GM21360 (cell line): ENCODE measurements around the gene IRAK2.
"Not testable (repeated sequence)": the region's sequence is repeated elsewhere in the genome, so short reads cannot be mapped to it uniquely, and the experiment has no call there.

Experiments used
- ATAC-seq: cut with Tn5 transposase; IDR thresholded peaks from one replicate; pipeline ENCODE4 v1.9.1; 2021; ENCODE audit warnings: mild to moderate bottlenecking, moderate library complexity; ENCODE audit not compliant: unreplicated experiment

IRAK2 gene, protein sequence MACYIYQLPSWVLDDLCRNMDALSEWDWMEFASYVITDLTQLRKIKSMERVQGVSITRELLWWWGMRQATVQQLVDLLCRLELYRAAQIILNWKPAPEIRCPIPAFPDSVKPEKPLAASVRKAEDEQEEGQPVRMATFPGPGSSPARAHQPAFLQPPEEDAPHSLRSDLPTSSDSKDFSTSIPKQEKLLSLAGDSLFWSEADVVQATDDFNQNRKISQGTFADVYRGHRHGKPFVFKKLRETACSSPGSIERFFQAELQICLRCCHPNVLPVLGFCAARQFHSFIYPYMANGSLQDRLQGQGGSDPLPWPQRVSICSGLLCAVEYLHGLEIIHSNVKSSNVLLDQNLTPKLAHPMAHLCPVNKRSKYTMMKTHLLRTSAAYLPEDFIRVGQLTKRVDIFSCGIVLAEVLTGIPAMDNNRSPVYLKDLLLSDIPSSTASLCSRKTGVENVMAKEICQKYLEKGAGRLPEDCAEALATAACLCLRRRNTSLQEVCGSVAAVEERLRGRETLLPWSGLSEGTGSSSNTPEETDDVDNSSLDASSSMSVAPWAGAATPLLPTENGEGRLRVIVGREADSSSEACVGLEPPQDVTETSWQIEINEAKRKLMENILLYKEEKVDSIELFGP

GRCh38 chr3:10164546-10165393 lies at the start of gene IRAK2:
TSS of gene IRAK2 (plus strand) at chr3:10164919. CDS start at chr3:10164955, 36 bp downstream.
- peak; percentile 82 for ATAC-seq

- ATAC-seq, result peak; percentile 94
These were observed 49.2 kb upstream of the IRAK2 start, which contains the start of gene BRK1 for GRCh38 chr3:10115326-10116137. TSS of gene BRK1 (plus strand) at chr3:10115675. CDS start at chr3:10115702, 27 bp downstream.

DNA sequence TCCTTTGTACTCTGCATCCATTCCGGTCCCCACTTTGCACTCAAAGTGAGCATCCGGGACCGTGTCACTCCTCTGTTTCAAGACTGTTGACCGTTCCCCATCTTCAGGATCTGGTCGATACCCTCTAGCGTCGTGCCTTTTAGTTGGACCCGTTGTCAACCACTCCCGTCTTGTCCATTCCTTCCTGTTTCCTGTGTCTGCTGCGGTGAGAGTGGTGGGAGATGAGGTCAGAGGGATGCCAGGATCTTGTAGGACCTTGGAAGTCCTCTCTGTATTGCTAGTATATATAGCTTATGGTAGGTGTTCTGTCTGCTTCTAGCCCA lies 48.6 kb upstream of the IRAK2 start:
- ATAC-seq, result no peak

- no peak for ATAC-seq
These were observed 47.8 kb upstream of the IRAK2 start for GRCh38 chr3:10116928-10117327.

GRCh38 chr3:10119376-10119775 lies 45.3 kb upstream of the IRAK2 start:
- ATAC-seq, result no peak

- no peak for ATAC-seq
These were observed 43.7 kb upstream of the IRAK2 start for GRCh38 chr3:10121064-10121463.

GRCh38 chr3:10122724-10123123 lies 42.0 kb upstream of the IRAK2 start:
- no peak for ATAC-seq

- not testable (repeated sequence) for ATAC-seq
These were observed 28.8 kb upstream of the IRAK2 start for GRCh38 chr3:10135872-10136271.

- no peak for ATAC-seq
These were observed 28.2 kb upstream of the IRAK2 start for GRCh38 chr3:10136426-10137005.

DNA sequence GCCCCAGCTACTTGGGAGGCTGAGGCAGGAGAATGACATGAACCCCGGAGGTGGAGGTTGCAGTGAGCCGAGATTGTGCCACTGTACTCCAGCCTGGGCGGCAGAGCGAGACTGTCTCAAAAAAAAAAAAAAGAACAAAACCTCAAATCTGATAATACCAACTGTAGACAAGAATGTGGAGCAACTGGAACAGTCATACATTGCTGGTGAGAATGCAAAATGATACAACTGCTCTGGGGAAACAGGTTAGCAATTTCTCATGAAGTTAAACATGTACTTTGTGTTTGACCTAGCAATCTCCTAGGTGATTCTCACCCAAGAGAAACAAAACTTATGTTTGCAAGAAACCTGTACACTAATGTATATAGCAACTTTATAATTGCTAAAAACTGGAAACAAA lies 27.5 kb upstream of the IRAK2 start:
- no peak for ATAC-seq

GRCh38 chr3:10140996-10141546 lies 23.6 kb upstream of the IRAK2 start:
- ATAC-seq, result no peak

DNA sequence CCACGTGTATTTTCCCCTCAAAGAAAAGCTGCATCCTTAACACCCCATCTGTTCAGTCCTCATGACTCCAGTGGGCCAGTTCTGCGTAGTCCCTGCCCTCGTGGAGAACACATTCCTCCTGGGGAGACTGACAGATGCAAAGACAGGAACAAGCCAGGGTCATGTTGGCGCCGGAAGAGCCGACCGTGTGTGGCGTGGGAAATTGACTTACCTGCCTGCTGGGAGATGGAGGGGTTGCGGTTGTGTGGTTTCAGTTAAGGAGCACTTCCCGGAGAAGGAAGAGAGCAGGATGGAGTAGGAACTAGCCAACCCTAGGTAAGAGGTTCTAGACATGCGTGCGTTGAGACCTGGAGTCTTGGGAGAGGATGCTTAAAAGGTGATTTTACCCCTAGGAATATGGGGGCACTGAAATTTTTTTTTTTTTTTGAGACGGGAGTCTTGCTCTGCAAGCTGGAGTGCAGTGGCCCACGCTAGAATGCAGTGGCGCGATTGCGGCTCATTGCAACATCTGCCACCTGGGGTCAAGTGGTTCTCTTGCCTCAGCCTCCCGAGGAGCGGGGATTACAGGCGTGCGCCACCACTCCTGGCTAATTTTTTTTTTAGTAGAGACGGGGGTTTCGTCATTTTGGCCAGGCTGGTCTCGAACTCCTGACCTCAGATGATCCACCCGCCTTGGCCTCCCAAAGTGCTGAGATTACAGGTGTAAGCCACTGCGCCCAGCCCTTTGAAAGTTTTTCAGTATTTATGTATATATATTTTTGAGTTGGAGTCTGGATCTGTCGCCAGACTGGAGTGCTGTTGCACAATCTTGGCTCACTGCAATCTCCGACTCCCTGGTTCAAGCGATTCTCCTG lies 21.8 kb upstream of the IRAK2 start:
- ATAC-seq, result no peak

DNA sequence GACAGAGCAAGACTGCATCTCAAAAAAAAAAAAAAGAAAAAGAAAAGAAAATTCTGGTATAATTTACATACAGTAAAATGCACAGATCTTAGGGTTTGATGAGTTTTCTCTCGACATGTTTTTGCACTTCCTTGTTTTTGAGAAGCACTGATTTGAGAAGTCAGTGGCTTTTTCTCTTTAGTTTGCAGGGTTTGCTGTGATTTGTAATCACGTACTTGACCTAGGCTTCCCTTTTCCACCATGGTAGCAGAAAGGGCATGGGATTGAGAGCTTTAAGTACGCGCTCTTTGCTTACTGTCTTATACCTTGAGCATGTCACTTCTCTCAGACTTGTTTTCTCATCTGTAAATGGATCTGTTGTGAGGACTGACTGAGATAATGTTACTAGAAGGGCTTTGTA lies 19.0 kb upstream of the IRAK2 start:
- no peak for ATAC-seq

DNA sequence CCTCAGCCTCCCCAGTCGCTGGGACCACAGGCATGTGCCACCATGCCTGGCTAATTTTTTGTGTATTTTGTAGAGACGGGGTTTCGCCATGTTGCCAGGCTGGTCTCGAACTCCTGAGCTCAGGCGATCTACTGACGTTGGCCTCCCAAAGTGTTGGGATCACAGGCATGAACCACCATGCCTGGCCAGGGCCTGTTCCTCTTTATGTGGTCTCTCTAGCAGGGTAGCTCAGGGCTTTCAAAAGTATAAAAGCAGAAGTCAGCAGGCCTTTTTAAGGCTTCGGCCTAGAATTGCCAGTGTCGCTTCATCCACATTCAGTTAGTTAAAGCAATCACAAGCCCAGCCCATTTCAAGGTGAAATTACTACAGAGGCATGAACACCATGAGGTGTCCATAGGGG lies 15.5 kb upstream of the IRAK2 start:
- ATAC-seq, result no peak

GRCh38 chr3:10150987-10151386 lies 13.7 kb upstream of the IRAK2 start:
- ATAC-seq, result no peak

DNA sequence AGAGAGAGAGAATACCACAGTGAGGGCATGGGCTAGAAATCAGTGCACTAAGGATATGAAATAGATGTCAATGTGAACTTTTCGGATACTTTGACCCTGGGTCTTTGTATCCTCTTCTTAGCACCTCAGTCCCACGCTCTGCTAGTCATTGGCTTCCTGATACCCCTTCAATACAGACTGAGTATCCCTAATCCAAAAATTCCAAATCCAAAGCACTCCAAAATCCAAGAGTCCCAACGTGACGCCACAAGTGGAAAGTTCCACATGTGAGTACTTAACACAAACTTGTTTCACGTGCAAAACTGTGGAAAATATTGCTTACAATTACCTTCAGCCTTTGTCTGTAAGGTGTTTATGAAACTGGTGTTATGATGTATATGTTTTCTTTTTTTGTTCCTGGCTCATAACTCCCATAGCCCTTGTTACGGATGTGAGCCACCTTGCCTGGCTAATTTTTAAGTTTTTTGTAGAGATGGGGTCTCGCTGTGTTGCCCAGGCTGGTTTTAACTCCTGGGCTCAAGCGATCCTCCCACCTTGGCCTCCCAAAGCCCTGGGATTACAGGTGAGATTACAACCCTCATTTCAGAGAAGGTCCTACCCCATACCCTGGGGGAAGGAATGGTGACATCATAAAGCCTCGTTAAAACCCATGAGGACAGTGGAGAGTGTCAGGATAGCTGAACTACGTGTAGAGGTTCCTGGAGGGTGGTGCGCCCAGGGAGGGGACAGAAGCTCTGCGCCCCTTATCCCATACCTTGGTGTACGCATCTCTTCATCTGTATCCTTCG lies 10.2 kb upstream of the IRAK2 start:
- no peak for ATAC-seq

DNA sequence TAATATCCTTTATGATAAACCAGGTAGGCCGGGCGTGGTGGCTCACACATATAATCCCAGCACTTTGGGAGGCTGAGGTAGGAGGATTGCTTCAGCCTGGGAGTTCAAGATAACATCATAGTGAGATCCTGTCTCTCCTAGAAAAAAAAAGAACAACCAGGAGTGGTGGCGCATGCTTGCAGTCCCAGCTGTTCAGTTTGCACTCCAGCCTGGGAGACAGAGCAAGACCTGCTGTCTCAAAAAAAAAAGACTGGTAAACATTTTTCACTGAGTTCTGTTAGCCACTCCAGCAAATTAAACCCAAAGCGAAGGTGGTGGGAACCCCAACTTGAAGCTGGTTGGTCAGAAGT lies 9.6 kb upstream of the IRAK2 start:
- no peak for ATAC-seq

- no peak for ATAC-seq
These were observed 9.1 kb upstream of the IRAK2 start for GRCh38 chr3:10155658-10156057.

DNA sequence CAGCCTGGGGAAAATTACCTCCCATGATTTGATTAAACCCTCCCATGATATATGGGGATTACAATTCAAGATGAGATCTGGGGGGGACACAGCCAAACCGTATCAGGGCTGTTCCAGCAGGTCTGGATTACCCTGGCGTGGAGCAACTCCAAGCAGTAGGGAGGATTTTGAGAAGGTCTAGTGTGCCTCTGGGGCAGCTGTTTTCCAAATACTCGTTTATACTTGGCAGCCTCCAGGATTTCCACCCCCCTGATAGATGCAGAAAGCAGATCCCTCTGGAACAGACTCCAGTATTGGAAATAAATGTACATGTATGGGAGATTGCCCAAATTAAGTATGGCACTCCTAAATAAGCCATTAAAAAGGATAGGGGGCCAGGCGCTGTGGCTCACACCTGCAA lies 7.7 kb upstream of the IRAK2 start:
- ATAC-seq, result no peak
